Stimulated activated memory B cell treated with anti-CD40 and anti-IgM and Interleukin-4, amounts not matched to agents 10 μg/mL and 1 μg/mL and 100 μg/mL, for 72 hours (primary cell): ENCODE measurements around the gene SLC48A1.
"Not testable (repeated sequence)": the region's sequence is repeated elsewhere in the genome, so short reads cannot be mapped to it uniquely, and the experiment has no call there.

Source experiments
- ATAC-seq: fragments of 150-1000 bp; cut with Tn5 transposase; 2 replicates; pipeline ENCODE4 v1.10.0; 2021
- H3K27ac Mint-ChIP-seq: one replicate; pipeline ENCODE4 v1.8.0; 2022; ENCODE audit warnings: mild to moderate bottlenecking, mixed read lengths
- H3K27me3 Mint-ChIP-seq: one replicate; pipeline ENCODE4 v1.8.0; 2022; ENCODE audit warnings: mixed read lengths
- H3K36me3 Mint-ChIP-seq: one replicate; pipeline ENCODE4 v1.8.0; 2022; ENCODE audit warnings: mixed read lengths
- H3K4me1 Mint-ChIP-seq: one replicate; pipeline ENCODE4 v1.8.0; 2022; ENCODE audit warnings: mixed read lengths
- H3K4me3 Mint-ChIP-seq: one replicate; pipeline ENCODE4 v1.8.0; 2022; ENCODE audit warnings: mild to moderate bottlenecking, moderate library complexity, mixed read lengths
- H3K9me3 Mint-ChIP-seq: one replicate; pipeline ENCODE4 v1.8.0; 2022; ENCODE audit warnings: mixed read lengths

Gene SLC48A1

GRCh38 chr12:47812797-47813510, 39.9 kb downstream of the SLC48A1 start:
- Mint-ChIP-seq H3K9me3 (no peaks in the 10 kb centered on the region), H3K4me3 (peak overlapping the region; percentile 80), H3K4me1 (peaks cover 98% of the 10 kb centered on the region), H3K27ac (peak overlapping the region; percentile 97), H3K36me3 (peaks cover 14% of the 10 kb centered on the region), H3K27me3 (no peaks in the 10 kb centered on the region)
- peak; percentile 89 for ATAC-seq

GRCh38 chr12:47813511-47814196, 40.6 kb downstream of the SLC48A1 start:
- peak; percentile 62 for ATAC-seq

GRCh38 chr12:47814539-47815170, 41.6 kb downstream of the SLC48A1 start:
- Mint-ChIP-seq H3K27me3 (no peaks in the 10 kb centered on the region), H3K36me3 (peaks cover 14% of the 10 kb centered on the region), H3K27ac (peak overlapping the region; percentile 97), H3K9me3 (no peaks in the 10 kb centered on the region), H3K4me1 (peaks cover 90% of the 10 kb centered on the region), H3K4me3 (peak overlapping the region; percentile 80)
- no peak for ATAC-seq

More at GRCh38 chr12:47813511-47814196, 40.6 kb downstream of the SLC48A1 start:
- Mint-ChIP-seq H3K36me3 (peaks cover 14% of the 10 kb centered on the region), H3K27me3 (no peaks in the 10 kb centered on the region), H3K4me1 (peaks cover 98% of the 10 kb centered on the region), H3K4me3 (peak overlapping the region; percentile 80), H3K9me3 (no peaks in the 10 kb centered on the region), H3K27ac (peak overlapping the region; percentile 97)

GRCh38 chr12:47815447-47815846, 42.4 kb downstream of the SLC48A1 start:
- not testable (repeated sequence) for H3K27me3 Mint-ChIP-seq, ATAC-seq, H3K4me3 Mint-ChIP-seq, H3K9me3 Mint-ChIP-seq
- Mint-ChIP-seq H3K4me1 (peaks cover 86% of the 10 kb centered on the region), H3K27ac (peak overlapping the region; percentile 97), H3K36me3 (peaks cover 14% of the 10 kb centered on the region)

- ATAC-seq: no peak
- H3K36me3 Mint-ChIP-seq: peaks cover 14% of the 10 kb centered on the region
- H3K27me3 Mint-ChIP-seq: no peaks in the 10 kb centered on the region
- peak overlapping the region; percentile 95 for H3K4me3 Mint-ChIP-seq
- H3K27ac Mint-ChIP-seq: peak overlapping the region; percentile 91
- peaks cover 85% of the 10 kb centered on the region for H3K4me1 Mint-ChIP-seq
- no peaks in the 10 kb centered on the region for H3K9me3 Mint-ChIP-seq
Measured at GRCh38 chr12:47816403-47817271, 43.6 kb downstream of the SLC48A1 start.

- Mint-ChIP-seq H3K4me3 (peak overlapping the region; percentile 95), H3K27me3 (no peaks in the 10 kb centered on the region), H3K27ac (peak overlapping the region; percentile 91), H3K9me3 (no peaks in the 10 kb centered on the region), H3K36me3 (peaks cover 14% of the 10 kb centered on the region), H3K4me1 (peaks cover 77% of the 10 kb centered on the region)
- no peak for ATAC-seq
Measured at GRCh38 chr12:47817272-47818006, 44.4 kb downstream of the SLC48A1 start.

- Mint-ChIP-seq H3K9me3 (no peaks in the 10 kb centered on the region), H3K4me1 (peaks cover 76% of the 10 kb centered on the region), H3K27me3 (no peaks in the 10 kb centered on the region), H3K27ac (peak overlapping the region; percentile 91), H3K4me3 (peak overlapping the region; percentile 95), H3K36me3 (peaks cover 14% of the 10 kb centered on the region)
- no peak for ATAC-seq
Measured at GRCh38 chr12:47818007-47818376, 45.0 kb downstream of the SLC48A1 start.

- Mint-ChIP-seq H3K9me3 (no peaks in the 10 kb centered on the region), H3K27ac (peak overlapping the region; percentile 91), H3K4me1 (peaks cover 76% of the 10 kb centered on the region), H3K27me3 (no peaks in the 10 kb centered on the region), H3K4me3 (peak overlapping the region; percentile 95), H3K36me3 (peaks cover 14% of the 10 kb centered on the region)
- ATAC-seq: peak; percentile 21
Measured at GRCh38 chr12:47818467-47819137, 45.6 kb downstream of the SLC48A1 start.

- peaks cover 76% of the 10 kb centered on the region for H3K4me1 Mint-ChIP-seq
- H3K9me3 Mint-ChIP-seq: no peaks in the 10 kb centered on the region
- peaks cover 13% of the 10 kb centered on the region for H3K36me3 Mint-ChIP-seq
- H3K27me3 Mint-ChIP-seq: no peaks in the 10 kb centered on the region
- H3K27ac Mint-ChIP-seq: peak overlapping the region; percentile 91
- H3K4me3 Mint-ChIP-seq: peak overlapping the region; percentile 95
- ATAC-seq: peak; percentile 67
Measured at GRCh38 chr12:47819138-47819895, 46.3 kb downstream of the SLC48A1 start.

GRCh38 chr12:47819896-47820630, 47.0 kb downstream of the SLC48A1 start, which contains the start of gene HDAC7:
Gene HDAC7, minus strand, starts transcription at chr12:47819903. Its CDS starts 118 bp downstream, at chr12:47819785.
- ATAC-seq: peak; percentile 78

GRCh38 chr12:47820631-47821345, 47.8 kb downstream of the SLC48A1 start:
- peaks cover 74% of the 10 kb centered on the region for H3K4me1 Mint-ChIP-seq
- peaks cover 5% of the 10 kb centered on the region for H3K36me3 Mint-ChIP-seq
- no peaks in the 10 kb centered on the region for H3K9me3 Mint-ChIP-seq
- ATAC-seq: no peak
- H3K4me3 Mint-ChIP-seq: peak overlapping the region; percentile 88
- H3K27ac Mint-ChIP-seq: peak overlapping the region; percentile 85
- no peaks in the 10 kb centered on the region for H3K27me3 Mint-ChIP-seq

More at GRCh38 chr12:47819896-47820630, 47.0 kb downstream of the SLC48A1 start, which contains the start of gene HDAC7:
- Mint-ChIP-seq H3K36me3 (peaks cover 6% of the 10 kb centered on the region), H3K27me3 (no peaks in the 10 kb centered on the region), H3K9me3 (no peaks in the 10 kb centered on the region), H3K4me3 (peak within 1 kb of the TSS; percentile 95), H3K4me1 (peaks cover 76% of the 10 kb centered on the region), H3K27ac (peak within 1 kb of the TSS; percentile 91)

- peaks cover 5% of the 10 kb centered on the region for H3K36me3 Mint-ChIP-seq
- H3K4me3 Mint-ChIP-seq: peak overlapping the region; percentile 27
- H3K9me3 Mint-ChIP-seq: no peaks in the 10 kb centered on the region
- peak overlapping the region; percentile 85 for H3K27ac Mint-ChIP-seq
- H3K4me1 Mint-ChIP-seq: peaks cover 70% of the 10 kb centered on the region
- no peak for ATAC-seq
- H3K27me3 Mint-ChIP-seq: no peaks in the 10 kb centered on the region
Measured at GRCh38 chr12:47821346-47821706, 48.3 kb downstream of the SLC48A1 start.
